GM23338 (cell line): Measurements from ENCODE around the gene MTCL3.

ENCODE experiments used
- CREB1 ChIP-seq: fragments of 250-450 bp; sonication (Bioruptor Pico); IDR thresholded peaks from 2 replicates; pipeline ENCODE4 v1.5.0; 2020; ENCODE audit warnings: low read depth, mild to moderate bottlenecking, moderate library complexity
- EZH2 ChIP-seq: fragments of 200-600 bp; sonication (generic); IDR thresholded peaks from one replicate; pipeline ENCODE4 v1.8.0; 2017; ENCODE audit warnings: antibody characterized with exemption, mild to moderate bottlenecking, low read depth; ENCODE audit not compliant: unreplicated experiment
- EZH2phosphoT487 ChIP-seq: fragments of 200-600 bp; sonication (generic); IDR thresholded peaks from one replicate; pipeline ENCODE4 v1.8.1; 2018; ENCODE audit warnings: antibody characterized with exemption; ENCODE audit not compliant: unreplicated experiment
- JUNB ChIP-seq: IDR thresholded peaks from one replicate; pipeline ENCODE4 v1.6.1; 2016; ENCODE audit warnings: antibody characterized with exemption; ENCODE audit not compliant: unreplicated experiment
- NANOG ChIP-seq: IDR thresholded peaks from 2 replicates; pipeline ENCODE4 v1.6.1; 2016; ENCODE audit warnings: antibody characterized with exemption, borderline replicate concordance
- POLR2AphosphoS5 ChIP-seq: IDR thresholded peaks from 2 replicates; pipeline ENCODE4 v1.6.1; 2016; ENCODE audit warnings: antibody characterized with exemption, low read depth
- STAT1 ChIP-seq: IDR thresholded peaks from one replicate; pipeline ENCODE4 v1.6.1; 2016; ENCODE audit warnings: antibody characterized with exemption; ENCODE audit not compliant: unreplicated experiment
- ZNF331 ChIP-seq: fragments of 250-450 bp; sonication (Bioruptor Pico); IDR thresholded peaks from 2 replicates; pipeline ENCODE4 v1.5.0; 2020; ENCODE audit warnings: low read depth, mild to moderate bottlenecking, moderate library complexity
- TF ChIP-seq, protein P1 (sequence below), 2 experiments: fragments of 200-600 bp in 1 of 2; sonication (generic) in 1 of 2; conservative IDR thresholded peaks; 2 replicates each; pipeline versions ENCODE4 v1.5.1 to v1.6.1; 2016 to 2017; ENCODE audit warnings: antibody characterized with exemption in 2 of 2, low read depth in 2 of 2, mild to moderate bottlenecking in 2 of 2, moderate library complexity in 1 of 2
- TF ChIP-seq, protein P2 (sequence below): IDR thresholded peaks from one replicate; pipeline ENCODE4 v1.6.1; 2018; ENCODE audit warnings: antibody characterized with exemption; ENCODE audit not compliant: unreplicated experiment
- TF ChIP-seq, protein P3 (sequence below): IDR thresholded peaks from 2 replicates; pipeline ENCODE4 v1.6.1; 2016; ENCODE audit warnings: antibody characterized with exemption

DNA sequence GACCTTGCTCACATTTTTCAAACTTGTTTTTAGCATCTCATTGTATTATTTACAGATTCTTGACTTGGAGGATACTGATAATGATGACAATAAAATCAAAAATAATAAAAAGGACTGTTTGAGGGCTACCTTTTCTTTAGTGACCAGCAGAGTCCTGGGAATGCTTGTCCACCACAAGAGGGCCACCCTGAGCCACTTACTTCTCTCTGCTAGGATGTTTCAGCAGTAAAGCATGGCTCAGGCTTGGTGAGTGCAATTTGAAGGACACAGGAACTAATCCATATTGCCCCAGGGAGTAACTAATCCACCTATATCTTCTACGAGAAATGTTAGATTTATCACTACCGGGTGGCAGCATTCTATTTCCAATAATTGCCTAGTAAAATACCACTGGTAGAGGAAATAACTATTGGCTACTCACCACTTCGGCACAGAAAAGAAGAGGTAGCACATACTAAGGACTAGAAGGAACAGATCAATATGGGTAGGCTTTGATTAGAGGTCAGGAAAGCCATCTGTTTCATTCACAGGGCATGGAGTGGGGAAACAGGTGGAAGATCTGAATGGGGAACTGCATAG is 54.2 kb downstream of the MTCL3 start:
- TF ChIP-seq, protein P1, sequence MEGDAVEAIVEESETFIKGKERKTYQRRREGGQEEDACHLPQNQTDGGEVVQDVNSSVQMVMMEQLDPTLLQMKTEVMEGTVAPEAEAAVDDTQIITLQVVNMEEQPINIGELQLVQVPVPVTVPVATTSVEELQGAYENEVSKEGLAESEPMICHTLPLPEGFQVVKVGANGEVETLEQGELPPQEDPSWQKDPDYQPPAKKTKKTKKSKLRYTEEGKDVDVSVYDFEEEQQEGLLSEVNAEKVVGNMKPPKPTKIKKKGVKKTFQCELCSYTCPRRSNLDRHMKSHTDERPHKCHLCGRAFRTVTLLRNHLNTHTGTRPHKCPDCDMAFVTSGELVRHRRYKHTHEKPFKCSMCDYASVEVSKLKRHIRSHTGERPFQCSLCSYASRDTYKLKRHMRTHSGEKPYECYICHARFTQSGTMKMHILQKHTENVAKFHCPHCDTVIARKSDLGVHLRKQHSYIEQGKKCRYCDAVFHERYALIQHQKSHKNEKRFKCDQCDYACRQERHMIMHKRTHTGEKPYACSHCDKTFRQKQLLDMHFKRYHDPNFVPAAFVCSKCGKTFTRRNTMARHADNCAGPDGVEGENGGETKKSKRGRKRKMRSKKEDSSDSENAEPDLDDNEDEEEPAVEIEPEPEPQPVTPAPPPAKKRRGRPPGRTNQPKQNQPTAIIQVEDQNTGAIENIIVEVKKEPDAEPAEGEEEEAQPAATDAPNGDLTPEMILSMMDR (conservative IDR thresholded peaks at IDR 0.05; ENCODE audit: low read depth in 2 of 2): peak; percentile 97 to 98
- TF ChIP-seq ZNF331 (CRISPR knock-in tag): no peak
- TF ChIP-seq JUNB: no peak
- no peak for TF ChIP-seq EZH2phosphoT487
- TF ChIP-seq EZH2: no peak
- TF ChIP-seq NANOG: no peak
- TF ChIP-seq CREB1 (CRISPR knock-in tag): no peak
- no peak for TF ChIP-seq POLR2AphosphoS5
- TF ChIP-seq, protein P2, sequence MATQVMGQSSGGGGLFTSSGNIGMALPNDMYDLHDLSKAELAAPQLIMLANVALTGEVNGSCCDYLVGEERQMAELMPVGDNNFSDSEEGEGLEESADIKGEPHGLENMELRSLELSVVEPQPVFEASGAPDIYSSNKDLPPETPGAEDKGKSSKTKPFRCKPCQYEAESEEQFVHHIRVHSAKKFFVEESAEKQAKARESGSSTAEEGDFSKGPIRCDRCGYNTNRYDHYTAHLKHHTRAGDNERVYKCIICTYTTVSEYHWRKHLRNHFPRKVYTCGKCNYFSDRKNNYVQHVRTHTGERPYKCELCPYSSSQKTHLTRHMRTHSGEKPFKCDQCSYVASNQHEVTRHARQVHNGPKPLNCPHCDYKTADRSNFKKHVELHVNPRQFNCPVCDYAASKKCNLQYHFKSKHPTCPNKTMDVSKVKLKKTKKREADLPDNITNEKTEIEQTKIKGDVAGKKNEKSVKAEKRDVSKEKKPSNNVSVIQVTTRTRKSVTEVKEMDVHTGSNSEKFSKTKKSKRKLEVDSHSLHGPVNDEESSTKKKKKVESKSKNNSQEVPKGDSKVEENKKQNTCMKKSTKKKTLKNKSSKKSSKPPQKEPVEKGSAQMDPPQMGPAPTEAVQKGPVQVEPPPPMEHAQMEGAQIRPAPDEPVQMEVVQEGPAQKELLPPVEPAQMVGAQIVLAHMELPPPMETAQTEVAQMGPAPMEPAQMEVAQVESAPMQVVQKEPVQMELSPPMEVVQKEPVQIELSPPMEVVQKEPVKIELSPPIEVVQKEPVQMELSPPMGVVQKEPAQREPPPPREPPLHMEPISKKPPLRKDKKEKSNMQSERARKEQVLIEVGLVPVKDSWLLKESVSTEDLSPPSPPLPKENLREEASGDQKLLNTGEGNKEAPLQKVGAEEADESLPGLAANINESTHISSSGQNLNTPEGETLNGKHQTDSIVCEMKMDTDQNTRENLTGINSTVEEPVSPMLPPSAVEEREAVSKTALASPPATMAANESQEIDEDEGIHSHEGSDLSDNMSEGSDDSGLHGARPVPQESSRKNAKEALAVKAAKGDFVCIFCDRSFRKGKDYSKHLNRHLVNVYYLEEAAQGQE: no peak
- TF ChIP-seq, protein P3, sequence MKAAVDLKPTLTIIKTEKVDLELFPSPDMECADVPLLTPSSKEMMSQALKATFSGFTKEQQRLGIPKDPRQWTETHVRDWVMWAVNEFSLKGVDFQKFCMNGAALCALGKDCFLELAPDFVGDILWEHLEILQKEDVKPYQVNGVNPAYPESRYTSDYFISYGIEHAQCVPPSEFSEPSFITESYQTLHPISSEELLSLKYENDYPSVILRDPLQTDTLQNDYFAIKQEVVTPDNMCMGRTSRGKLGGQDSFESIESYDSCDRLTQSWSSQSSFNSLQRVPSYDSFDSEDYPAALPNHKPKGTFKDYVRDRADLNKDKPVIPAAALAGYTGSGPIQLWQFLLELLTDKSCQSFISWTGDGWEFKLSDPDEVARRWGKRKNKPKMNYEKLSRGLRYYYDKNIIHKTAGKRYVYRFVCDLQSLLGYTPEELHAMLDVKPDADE: no peak
- no peak for TF ChIP-seq STAT1
